ENCODE measurements around the gene SENP1.
"Not testable (repeated sequence)": the region's sequence is repeated elsewhere in the genome, so short reads cannot be mapped to it uniquely, and the experiment has no call there.

Gene SENP1

DNA sequence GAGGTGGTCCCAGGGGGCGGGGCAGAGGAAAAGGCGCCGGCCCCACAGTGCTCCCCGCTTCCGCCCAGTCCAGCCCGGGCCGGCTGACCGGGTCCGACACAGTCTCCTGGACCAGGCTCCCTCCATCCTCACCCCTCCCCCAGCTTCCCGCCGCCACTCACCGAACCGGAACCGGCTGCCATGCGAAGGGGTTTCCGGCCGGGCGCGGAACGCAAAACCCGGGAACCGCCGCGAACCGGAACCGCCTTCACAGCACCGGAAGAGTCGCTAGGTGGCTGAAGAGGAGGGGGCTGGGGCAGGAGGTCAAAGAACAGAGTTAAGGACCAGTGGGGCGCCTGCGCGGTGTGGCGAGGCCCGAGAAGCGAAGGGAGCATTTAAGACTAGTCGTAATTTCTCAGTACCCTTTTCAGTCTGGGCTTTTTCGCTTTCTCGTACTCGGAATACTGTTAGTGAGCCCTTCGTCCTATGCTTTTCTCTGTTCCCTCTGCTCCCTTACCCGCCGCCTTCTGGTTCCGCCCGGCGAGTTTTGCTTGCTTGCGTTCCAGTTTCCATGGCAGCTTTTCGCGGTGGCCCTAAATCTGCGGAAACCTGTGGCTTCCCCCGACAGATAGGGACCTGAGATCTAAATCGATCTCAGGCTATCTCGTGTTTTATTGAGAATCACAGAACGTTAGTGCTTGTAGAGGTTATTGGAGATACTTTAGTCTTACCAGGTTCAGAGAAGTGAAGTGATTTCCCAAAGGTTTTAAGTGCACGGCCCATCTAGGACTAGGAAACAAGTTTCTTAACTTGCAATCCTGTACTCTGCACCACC, at the start of gene SENP1:
Gene SENP1 (minus strand): TSS at position 213 of the 814 bp plus-strand sequence. CDS start 4,607 bp downstream, outside the sequence.
- peak; percentile 91 for DNase-seq (ENCODE audit: low spot score)

DNA sequence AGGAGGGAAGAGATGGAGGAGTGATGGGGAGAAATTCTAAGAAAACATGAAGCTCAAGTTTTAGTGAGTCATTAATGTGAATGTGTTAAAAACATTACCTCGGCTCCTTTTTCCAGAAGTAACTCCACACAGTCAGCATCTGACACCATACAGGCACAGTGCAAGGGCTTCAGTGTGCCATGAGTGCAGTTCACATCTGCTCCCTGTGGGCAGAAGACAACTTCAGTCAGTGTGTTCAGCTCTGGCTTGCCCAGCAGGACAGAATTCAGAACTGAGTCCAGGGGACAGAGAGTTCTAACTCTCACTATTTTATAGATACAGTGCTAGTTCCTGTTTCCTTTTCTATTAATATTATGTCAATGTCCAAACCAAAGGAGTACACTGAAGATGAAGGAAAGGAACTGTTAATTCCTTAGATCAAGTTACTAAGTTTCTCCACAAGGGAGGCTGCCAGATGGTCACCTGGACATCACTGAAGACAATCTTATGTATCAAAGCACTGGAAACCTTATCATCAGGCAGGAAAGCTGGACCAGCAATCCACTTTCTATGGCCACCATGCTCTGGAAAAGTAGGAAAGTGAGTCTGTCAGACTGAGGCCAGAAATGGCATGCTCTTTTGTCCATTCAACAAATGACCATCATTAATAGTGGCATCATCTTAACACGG, 45.4 kb upstream of the SENP1 start:
- DNase-seq (ENCODE audit: low spot score): no peak

DNA sequence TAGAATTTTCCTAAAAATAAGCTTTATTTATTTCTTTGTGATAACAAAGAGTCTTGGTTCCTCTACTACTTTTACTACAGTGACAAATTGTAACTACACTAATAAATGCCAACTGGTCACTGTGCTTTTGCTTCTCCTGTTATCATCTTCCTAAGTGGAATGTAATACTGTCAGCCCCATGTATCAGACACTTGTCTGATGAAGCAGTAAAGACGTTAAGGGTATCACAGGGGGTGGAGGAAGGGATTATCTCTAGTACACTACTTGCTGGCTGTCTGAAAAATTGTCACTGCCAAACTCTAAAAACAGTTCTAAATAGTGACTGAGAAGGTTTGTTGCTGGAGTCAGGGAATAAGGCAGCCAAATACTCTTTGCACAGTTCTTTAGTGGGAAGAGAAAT, 40.1 kb upstream of the SENP1 start:
- DNase-seq (ENCODE audit: low spot score): no peak

DNA sequence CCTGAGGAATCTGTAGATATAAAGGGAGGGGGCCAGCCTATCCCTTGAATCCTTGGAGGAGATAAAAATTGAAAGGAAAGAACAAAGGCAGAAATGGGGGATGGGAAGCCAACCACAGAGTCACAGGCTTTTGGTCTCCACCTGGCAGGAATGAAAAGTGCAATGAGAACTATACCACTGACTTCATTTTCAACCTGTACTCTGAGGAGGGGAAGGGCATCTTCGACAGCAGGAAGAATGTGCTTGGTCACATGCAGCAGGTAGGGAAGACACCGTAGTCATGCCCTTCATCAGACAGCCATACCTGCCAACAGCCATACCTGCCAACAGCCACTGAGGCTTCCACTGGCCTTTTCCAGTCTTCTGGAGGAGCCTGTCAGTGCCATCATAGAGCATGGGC, 38.0 kb upstream of the SENP1 start:
- DNase-seq (ENCODE audit: low spot score): no peak

DNA sequence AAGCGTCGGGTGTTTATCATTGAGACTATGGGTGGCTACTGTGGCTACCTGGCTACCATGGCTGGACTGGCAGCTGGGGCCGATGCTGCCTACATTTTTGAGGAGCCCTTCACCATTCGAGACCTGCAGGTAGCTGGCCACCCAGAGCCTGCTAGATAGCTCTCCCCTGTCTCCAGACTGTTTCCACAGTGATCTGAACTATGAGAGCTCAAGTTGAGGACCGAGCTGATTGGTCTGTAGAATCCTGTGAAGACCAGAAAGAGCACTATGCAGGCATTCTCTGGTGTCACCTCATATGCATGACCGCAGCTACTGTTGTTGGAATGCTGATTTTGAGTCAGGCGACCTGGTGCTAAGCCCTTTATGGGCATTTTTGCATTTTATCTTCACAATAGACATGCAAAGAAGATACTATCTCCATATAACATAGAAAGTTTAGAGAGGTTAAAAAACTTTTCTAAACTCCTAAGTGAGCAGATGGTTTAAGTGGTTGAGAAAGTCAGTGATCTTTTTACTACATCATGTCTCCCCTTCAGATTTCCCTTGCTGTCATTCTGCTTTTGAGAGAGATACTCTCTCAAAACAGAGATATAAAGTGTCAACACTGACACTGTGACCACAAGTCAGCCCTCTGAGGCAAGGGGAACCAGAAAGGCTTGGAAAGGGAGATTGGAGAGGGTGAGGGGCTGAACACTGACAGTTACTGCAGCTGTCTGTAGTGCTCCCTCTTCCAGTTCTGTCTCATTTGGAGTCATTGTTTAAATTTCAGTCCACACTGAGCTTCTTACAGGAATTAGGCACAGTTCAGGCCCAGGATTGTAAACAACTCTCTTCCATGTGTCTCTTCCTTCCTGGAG, 37.2 kb upstream of the SENP1 start:
- no peak for DNase-seq (ENCODE audit: low spot score)

DNA sequence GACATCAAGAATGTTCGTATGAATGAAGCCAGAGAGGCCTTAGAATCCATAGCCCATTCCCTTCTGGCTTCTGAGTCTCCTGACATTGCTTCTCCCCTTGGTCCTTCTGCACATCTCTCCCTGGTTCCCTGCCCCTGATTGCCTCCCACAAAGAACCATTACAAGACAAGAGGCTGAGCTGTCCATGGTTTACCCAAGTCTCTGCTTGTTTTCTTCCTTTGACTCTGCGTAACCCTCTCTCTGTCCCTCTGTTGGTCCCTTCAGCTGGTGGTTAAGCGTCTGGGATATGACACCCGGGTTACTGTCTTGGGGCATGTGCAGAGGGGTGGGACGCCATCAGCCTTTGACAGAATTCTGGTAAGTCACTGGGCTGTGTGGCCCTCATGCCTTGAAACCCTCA, 29.1 kb upstream of the SENP1 start:
- DNase-seq (ENCODE audit: low spot score): no peak

DNA sequence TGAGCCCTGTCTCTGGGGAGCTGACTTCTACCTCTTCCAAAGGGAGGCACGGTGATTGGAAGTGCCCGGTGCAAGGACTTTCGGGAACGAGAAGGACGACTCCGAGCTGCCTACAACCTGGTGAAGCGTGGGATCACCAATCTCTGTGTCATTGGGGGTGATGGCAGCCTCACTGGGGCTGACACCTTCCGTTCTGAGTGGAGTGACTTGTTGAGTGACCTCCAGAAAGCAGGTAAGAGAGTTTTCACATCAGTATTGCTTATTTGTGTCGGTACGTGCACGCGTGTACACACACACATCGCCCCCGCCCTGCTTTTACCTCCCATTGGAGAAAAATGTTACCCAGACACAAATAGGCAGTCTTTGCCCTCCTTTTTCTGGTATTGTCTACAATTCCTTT, 26.9 kb upstream of the SENP1 start:
- no peak for DNase-seq (ENCODE audit: low spot score)

DNA sequence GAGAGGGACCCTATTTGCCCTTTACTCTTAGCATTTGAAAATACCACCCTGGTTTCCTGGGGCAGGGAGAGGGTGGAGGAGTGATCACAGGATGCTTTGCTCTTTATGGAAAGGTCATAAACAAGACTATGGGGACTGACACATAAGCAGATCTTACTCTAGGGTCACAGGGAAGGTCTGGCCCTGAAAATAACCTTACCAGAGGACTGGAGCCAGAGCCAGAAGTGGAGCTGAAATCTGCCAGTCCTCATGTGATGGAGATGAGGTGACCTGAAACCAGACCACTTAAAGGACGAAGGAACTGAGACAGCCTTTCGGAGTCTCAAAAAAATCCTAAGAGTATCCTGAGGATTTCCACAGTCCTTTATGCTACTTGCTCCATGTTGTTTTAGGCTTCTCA, 25.6 kb upstream of the SENP1 start:
- no peak for DNase-seq (ENCODE audit: low spot score)

DNA sequence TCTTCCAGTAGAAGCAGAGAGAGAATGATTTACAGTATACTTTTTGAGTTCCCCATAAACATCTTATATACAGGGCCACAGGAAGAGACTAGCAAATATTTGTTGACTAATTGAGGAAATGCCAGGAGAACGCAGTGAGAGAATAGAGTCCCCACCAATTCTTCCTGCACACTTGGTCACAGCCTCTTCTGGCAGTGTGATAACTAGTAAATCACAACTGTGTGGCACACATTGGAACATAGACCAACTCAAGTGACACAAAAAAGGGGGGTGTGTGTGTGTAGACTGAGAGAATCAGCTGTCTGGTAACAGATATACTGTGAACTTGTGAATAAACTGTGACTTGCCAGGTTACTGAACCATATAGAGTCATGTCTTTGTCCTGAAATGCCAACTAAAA, 23.5 kb upstream of the SENP1 start:
- DNase-seq (ENCODE audit: low spot score): no peak

DNA sequence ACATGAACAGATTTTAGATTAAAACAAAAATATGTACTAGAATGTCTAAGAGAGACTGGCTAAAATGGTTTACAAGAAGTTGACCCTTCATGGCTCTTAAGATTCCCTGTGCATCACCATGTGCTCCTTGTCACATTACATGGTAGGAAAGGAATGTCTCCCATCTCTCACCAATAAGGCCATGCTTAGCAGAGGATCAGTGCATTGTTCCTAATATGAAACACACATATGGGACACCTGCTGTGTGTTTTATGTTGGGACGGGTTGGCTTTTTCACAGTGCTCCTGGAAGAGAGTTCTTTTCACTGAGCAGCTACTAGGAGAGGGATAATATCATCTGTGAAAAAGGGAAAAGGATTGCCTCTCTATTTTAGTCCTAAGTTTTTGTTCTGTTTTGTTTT, 22.9 kb upstream of the SENP1 start:
- no peak for DNase-seq (ENCODE audit: low spot score)

DNA sequence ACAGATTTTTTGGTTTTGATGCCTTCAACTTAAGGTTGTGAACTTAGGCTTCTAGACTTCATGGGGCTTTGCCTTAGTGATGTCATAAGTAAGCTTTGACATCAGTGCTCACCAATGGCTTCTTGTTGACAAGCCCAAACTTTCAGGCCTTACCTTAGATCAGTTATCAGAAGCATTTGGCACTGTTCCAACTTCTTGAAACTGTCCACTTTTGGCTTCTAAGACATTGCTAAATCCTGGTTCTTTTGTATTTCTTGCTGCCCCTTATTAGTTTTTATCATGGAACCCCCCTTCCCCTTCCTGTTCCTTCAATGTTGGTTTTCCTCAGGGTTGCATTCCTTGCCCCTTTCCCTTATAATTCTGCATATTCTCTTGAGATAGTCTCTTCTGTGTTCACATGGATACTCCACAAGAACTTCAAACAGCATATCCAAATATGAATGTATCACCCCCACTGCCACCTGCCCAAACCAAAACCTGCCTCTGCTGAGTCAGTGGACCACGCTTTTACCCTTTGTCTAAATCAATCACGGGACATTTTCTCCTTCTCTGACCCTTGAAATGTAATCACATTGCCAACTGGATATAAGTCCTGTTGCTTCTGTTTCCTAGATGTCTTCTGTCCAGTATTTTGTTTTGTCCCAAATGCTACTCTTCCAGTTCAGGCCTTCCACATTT, 21.2 kb upstream of the SENP1 start:
- DNase-seq (ENCODE audit: low spot score): no peak

DNA sequence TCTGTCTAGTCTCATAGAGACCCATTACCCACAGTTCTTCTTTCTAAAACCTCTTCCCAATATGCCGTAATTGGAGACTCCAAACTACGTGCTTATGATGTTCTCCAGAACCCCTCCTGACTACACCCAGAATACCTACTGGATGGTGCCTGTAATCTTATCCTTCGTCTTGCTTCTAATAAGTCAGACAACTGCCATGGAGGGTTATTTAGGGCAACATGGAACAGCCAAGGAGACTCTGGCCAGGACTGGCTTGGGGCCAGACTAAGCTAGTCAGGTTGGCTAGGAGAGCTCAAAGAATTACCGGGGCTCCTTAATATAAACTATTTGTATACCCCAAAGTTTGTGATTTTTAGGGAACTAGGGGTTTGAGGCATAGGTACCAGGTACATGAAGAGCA, 20.1 kb upstream of the SENP1 start:
- DNase-seq (ENCODE audit: low spot score): no peak

DNA sequence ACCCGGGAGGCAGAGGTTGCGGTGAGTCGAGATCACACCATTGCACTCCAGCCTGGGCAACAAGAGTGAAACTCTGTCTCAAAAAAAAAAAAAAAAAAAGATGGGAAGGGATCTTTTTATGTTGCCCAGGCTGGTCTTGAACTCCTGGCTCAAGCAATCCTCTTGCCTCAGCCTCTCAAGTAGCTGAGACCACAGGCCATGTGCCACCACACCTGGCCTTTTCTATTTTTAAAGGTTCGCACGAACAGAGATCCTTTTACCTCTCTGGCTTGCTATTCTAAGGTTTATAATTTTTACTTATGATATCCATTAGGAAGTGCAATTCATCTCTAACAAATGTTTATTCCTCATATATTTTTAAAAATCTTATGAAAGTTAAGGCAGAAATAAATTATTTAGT, 19.7 kb upstream of the SENP1 start:
- DNase-seq (ENCODE audit: low spot score): not testable (repeated sequence)

DNA sequence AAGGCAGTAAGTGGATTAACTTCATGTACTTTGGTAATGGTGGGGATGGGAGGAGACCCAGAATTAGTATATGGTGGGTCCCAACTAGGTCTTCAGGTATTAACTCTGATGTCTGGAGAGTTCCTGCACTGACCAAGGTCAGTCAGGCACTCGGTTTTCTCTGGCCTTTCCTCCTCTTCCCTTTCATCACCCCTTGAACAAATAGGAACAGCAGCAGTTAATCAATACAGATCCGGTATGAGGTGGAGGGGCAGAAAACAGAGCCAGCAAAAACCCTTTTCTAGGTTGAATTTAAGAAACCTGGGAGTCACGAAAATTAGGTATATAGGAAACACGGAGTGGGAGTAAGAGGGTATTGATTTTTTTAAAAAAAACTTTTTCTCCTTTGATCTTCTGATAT, 17.3 kb upstream of the SENP1 start:
- DNase-seq (ENCODE audit: low spot score): no peak

DNA sequence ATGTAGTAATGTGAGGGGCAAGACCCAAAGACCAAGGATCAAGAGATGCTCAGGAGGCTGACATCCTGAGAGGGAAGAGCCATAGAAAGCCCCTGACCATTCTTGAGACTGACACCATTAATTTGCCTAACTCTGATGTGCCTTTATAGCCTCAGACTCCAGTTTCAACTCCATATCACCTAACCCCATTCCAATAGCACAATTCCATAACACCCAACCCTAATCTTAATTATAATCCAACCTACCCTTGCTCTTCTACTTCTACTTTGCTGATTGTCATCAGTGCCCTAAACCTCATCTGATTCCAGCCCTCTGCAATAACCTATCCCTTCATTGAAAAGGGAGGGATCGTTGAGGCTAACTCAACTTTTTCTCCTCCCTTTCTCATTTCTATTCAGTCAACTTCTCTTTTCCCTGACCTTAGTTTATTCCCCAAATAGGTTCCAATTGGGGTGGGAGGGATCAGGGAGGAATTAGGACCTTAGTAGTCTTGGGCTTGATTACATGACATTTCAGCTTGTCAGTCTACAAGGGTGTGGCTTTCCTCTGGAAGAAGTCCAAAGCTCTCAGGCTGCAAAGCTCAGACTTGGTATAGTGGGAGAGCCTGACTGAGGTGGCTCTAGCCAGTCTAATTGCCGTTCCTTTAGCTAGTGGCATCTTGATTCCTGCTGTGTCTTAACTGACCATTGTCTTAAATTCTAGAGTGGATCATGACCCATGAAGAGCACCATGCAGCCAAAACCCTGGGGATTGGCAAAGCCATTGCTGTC, 16.4 kb upstream of the SENP1 start:
- no peak for DNase-seq (ENCODE audit: low spot score)

DNA sequence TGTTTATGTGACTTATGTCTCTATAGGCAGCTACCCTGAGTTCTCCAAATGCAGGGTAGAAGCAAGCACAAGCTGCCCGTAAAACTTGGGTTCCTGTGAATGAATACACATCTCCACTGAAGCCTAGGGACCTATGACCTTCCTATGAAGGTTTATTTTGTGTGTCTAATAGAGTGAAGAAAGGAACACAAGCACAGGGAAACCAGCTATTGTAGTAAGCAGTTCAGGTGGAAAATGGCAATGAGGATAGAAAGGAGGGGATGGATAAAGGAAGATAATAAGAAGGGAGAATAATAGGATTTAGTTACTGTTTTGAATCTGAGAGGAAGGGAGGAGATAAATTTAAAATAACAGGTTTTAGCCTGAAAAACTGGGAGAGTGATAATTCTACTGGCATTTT, 15.6 kb upstream of the SENP1 start:
- DNase-seq (ENCODE audit: low spot score): no peak

DNA sequence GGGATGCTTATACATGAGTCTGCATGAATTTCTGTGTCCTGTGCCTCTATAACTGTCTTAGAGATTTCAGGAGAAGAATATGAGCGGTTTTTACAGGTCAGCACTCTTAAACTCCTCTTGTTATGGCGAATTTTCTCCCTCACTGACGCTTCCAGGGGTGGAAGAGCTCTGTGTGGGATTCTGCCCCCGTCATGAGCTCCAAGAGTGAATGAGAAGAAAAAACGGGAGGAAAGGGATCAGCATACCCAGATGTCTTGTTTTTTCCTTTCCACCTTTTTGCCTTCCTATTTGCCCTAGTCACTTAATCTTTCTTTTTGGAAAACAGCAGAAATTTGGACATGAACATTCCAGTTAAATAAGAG, 13.9 kb upstream of the SENP1 start:
- DNase-seq (ENCODE audit: low spot score): no peak

DNA sequence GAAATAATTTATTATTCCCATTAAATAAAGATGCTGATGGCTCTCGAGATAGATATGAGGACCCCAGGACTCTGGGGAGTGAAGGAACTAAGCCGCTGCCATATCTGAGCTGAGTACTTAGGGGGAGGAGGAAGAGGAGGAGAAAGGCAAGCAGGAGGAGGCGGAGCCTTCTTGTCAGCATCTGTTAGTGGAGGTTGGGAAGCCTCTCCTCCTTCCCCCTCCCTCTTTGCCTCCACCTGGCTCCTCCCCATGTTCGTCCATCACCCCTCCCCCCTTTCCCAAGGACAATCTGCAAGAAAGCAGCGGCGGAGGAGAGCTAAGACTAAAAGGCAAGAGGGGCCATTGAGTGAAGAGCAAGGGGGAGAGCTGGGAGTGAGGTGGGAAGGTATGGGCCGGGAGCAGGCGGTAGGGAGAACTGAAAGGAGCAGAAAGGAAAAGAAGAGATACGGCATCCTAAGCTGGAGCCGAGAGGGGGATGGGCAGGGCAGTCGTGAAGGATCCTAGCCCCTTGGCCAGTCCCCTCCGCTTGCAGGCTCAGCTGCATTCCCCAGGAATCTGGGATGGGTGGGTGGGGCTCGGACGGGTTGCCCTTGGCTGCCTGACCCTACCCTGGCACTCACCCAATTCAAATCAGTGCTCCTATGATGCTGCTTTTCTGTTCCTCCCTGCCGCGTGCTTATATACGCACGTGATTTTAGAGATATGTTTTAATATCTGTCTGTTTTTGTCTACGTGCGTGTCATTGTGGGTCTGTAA, 13.4 kb upstream of the SENP1 start, which contains the start of gene PFKM:
Gene PFKM (plus strand): TSS at position 287 of the 756 bp plus-strand sequence. CDS start 3,411 bp downstream, outside the sequence.
- peak; percentile 89 for DNase-seq (ENCODE audit: low spot score)

DNA sequence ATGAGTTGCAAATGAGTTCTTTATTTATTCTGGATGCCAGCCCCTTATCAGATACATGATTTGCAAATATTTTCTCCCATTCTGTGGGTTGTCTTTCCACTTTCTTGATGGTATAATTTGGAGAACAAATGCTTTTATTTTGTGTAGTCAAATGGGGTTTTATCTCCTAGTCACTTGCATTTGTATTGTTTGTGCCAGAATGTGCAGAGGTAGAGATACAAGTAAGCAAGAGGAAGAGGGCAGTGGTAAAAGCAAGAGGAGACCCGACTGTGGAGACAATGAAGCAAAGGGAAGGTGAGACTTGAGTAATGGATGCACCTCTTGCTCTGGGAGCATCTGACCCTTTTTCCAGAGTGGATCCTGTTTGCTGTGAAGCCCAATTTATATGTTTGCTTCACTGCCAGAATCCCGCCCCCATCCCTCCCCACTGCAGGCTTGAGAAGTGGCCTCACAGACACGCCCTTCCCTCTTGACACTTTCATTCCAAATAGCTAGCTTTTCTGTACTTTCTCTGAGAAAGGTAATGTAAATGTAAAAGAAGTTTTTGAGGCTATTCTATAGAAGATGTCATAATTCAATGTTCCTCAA, 12.5 kb upstream of the SENP1 start:
- DNase-seq (ENCODE audit: low spot score): no peak

DNA sequence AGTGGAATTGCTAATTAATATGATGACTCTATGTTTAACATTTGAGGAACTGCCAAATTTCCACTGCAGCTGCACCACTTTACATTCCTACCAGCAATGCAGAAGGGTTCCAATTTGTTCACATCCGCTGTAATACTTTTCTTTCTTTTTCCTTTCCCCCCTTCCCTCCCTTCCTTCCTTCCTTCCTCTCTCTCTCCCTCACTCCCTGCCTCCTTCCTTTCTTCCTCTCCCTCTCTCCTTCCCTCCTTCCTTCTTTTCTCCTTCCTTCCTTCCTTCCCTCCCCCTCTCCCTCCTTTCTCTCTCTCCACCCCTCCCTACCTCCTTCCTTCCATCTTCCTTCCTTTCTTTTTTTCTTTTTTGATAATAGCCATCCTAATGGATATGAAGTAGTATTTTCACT, 10.1 kb upstream of the SENP1 start:
- DNase-seq (ENCODE audit: low spot score): no peak

Measured in kidney tubule cell (primary cell).